ENCODE measurements around the gene FHOD3.

Gene FHOD3

DNA sequence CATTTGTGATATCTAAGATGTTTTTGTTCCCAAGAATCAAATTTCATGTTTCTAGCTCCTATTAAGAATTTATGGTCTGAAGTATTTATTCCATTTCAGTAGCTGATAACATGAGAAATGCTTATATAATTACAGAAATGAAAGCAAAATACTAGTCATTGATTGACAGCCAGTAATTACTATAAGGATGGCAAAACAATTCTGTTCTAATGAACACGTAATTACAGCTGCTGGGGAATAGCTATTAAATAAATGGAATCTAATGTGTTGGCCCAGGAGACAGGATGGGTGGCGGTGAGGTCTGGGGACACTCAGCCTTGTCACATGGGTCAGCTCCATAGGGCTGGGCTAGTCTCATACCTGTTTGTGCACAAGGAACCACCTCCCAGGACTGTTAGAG, 263.5 kb downstream of the FHOD3 start:
- no peak for DNase-seq

DNA sequence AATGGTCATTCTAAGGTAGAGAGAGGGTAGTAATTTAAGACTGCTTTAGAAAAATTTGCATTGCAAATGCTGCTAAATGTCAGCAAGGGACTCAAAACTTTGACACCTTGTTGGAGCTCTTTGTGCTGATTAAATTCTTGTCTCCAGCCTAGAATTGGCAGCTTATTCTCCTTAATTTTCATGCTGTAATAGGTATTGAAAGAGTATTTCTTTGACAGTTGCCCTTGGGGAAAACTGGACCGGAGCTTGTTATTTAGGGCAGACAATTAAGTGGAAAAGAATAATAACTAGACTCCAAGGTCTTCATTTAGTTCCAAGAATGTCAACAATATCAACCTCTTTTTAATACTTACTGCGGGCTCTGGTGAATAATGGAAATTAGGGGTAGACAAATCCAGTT, 267.3 kb downstream of the FHOD3 start:
- DNase-seq: no peak

DNA sequence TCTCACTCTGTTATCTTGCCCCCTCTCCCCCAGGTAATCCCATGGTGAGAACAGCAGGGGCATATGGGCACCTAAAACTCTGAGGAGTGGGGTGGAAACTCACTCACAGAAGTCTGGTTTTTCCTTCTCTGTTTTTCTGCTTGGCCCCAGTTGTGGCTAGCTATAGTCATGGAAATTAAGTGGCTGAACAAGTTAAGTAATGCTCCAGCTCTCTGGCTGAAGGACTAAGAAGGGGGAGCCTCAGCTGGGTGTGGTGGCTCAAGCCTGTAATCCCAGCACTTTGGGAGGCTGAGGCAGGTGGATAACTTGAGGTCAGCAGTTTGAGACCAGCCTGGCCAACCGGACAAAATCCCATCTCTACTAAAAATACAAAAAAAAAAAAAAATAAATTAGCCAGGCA, 270.3 kb downstream of the FHOD3 start:
- no peak for DNase-seq

DNA sequence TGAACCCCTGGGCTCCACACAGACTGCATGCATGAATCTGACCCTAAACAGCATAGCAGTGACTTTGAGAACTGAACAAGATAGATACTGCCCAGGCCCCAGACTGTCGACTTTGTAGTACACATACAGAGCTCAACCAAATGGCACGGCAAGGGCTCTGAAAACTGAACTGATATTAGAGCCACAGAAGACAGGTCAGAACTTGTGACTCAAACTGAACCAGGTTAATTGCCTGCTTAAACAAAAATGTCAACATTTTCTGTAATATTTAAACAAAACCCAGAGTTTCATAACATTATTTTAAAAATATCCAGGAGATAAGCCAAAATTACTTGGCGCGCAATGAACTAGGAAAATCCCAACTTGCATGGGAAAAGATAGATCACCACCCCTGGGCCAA, 271.0 kb downstream of the FHOD3 start:
- no peak for DNase-seq

DNA sequence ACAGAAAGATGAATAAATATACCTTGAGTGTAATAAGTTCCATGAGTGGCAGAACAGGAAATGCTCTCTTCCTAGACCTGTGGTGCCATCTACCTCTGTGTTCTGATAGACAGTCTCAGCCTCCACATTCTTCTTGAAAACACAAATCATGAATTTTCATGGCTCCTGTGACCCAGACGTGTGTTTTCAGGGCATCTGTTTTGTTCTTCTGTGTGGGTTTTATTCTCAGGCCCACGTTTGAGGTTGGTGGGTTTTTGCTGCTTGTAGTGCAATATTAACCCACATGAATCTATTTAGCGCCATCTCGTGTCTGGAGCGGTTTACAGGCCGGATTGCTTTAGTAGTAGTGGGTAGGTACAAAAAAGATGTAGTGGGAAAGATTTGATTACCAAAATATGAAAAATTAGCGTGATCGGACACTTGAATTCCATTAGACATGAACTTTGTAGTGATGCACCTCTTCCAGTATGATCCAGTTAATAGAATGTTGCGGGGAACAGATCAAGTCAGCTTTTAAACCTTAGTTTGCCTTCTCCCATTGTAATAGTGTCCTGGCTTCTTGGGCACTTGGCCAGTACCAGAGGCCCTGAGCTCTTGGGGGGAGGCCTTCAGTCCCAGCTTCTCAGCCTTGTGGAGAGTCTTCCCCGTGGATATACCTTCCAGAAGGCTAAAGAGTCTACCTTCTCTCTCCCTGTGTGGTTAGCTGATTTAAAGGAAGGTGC, 274.8 kb downstream of the FHOD3 start:
- DNase-seq: peak; percentile 58

DNA sequence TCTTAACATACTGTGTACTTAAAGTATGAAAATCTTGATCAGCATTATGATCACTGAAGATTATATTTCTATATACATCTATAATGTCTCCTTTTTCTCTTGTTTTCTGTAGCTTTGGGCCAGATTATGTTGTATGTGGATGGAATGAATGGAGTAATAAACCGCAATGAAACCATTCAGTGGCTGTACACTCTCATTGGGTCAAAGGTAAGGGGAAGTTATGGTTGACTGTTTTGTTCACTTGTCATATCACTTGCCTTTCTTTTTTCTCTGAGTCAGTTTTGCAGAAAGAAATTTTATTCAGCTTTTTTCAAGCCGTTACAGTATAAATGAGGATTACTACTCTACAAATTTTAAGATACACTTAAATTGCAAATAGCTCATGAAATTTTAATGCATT, 278.8 kb downstream of the FHOD3 start:
- DNase-seq: no peak

DNA sequence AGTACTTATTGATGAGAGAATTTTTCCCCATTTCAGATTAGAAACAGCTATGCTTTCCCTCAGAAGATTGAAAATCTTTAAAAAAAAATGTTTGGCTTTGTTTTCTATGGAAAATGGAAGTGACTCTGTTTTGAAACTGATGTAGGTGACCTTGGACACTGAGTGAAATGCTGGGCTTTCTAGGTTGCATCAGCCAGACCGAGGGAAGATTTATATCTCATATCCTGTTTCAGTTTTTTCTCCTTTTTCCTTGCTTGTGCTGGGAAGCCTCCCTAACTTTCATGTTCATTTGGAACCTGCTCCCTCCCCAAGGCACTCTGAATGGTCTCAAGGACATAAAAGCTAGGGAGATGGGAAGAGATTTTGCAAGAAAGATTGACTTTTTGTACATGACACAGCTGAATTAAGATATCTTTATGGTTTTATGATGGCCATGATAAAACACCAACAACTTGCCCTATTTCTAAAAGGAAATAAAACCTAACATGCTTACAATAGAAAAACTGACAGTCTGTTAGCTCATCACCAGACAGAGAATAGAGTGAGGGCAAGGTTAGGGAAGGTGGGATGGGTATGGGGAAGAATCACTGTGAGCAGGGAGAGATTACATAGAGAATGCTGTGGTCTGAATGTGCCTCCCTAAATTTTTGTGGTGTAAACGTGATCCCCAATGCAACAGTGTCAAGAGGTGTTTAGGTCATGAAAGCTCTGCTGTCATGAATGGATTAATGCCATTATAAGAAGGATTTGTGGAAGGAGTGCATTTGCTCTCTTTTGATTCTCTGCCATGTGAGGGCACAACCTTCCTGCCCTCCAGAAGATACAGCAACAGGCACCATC, 281.6 kb downstream of the FHOD3 start:
- DNase-seq: no peak

DNA sequence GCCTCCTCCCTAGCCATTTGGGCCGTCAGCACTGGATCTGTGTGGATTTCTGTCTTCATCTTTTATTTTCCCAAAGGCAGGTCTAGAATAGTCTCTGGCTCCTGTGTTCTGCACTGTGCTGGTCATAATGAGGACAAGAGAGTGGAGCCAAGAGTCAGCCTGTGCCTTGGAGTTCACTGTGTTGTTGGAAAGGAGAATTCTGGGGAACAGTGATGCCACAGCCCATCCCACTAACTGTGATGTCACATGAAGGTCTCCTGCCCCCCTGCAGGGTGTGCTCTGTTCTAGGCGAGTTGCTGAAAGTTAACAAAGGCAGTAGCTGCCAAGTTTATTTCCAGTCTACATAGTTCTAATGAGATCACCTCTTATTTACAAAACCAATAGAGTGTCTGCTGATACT, 282.8 kb downstream of the FHOD3 start:
- no peak for DNase-seq

DNA sequence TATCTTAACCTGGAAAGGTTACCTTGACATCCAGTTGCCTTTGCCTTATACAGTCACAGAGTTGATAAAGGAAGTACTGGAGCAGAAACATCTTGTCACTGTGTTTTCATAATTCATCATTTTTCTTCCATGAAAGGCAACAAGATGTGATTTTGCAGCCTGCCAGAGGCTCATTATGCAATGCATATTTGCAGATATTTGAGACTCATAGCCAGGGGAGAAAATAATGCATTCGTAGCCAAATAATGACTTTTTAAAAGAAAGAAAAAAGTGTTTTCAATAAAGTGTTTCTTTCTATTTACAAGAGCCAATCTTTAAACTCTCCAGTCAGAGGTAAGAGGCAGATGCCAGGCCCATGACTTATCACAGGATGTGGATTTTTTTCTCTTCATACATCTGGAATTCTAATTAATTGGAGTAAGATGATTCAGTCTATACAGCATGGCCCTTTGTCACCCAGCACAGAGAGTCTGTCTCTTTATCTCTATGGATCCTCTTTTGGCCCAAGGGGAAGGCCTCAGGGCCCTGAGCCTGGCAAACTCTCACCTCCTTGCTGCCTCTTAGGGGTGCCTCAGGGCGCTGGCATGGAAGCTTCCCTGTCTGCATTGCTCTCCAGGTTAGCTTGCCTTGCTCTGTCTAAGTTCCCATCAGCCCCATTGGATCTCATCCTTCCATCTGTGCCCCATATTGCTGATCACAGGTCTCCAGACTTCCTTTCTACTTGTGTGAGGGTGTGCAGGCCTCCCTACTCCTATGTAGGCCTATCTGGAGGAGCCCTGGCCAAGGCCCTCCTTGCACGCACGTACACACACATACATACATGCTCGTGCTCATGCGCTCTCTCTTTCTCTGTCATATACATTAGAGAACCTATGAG, 283.6 kb downstream of the FHOD3 start:
- no peak for DNase-seq

DNA sequence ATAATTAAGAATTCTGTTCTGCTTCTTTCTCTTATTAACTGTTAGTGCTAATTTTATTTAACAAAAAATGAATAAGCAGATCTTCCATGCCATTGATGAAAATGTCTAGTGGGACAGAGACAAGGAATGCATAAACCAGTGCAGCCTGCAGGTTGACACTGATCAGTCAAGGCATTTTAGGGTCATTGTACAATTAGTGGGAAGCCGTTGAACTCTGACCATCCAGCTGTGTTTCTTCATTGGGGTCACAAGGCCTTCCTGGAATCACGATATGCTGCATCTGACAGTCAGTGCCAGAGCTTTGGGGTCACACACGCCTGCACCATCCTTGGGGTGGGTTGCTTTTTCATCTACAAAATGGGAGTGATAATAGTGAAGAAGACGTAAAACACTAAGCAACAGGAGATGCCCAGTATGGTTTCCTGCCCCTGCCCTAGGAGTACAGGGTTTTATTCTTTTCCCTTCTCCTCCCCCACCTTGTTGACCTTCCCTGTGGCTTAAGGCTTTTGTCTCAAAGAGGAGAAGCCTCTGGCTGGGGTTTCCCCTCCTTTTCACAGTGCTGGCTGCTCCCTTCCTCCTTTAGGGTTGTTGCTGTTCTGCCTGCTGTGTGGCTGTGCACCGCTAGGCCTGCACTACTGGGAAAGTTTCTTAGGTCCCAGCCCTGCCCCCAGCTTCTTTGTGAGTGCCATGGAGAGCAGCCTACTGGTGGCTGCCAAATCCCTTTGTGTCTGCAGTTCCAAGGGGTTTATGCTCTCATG, 285.7 kb downstream of the FHOD3 start:
- no peak for DNase-seq

DNA sequence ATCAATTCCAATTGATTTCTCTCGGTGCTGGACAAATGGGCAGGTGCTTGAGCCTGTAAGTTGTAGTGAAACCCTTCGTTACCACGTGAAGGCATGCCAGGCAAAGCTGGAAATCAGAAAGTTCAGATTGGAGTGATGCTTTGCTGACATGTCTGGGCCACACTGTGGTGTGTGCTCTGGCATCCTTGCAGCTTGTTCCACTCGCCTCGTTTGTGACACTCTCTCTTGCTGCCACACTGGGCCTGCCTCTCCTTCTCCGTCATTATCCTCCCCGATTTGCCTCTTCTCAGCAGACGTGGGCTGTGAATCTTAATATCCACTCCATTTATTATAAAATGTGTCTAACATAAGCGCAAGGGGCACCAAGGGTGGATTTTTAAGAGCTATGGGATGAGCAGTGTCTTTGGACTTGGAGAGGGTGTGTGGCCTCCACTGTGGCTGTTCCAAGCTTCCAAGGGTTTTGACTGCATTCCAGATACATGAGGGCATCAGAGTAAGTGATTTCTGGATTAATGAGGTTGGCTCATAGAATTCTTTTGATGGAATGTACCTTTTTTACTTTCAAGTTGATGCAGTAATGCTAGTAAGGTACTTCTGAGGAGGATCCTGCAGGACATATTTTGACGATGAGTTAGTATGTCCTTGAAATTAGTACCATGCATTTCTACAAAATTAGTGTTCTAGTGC, 292.5 kb downstream of the FHOD3 start:
- no peak for DNase-seq

DNA sequence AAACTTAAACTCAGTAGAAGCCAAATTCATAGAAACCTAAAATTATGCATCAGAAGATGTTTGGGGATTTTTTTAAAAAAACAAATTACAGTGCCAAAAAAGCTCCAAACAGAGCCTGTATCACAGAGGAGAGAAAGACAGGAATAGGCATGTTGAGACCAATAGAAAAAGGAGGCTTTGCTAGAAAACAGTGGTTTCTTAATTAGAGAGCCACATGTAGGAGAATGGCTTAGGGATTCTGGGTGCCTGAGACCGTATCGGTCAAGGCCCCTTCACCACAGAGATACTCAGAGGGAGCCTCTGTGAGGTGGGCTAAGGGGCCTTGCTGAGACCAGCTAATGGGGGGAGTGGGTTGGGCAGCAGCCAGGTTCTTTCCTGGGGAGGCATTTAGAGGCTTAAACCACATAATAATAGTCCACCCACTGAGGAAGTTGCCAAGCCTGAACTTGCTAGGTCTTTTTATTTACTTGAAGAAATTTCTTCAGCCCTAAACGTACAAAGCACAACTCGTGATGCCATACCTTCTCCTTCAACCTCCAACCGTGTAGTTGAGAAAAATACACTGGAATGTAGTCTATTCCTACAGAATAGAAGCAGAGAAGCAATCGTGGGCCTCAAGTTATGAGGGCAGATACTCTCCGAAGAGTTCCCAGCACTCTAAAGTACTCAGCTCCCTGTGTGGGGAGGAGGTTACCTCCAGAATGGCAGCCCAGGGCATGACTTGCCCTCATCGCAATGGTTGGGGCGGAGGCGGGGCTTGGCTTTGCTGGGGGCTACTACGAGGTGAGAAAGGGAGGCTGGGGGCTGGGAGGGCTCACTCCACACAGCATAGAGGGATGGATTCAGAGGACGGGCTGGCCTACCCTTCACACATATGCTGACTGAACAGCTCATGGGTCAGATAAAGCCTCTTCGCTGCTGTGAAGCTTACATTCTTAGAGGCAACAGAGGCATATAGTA, 293.4 kb downstream of the FHOD3 start:
- DNase-seq: no peak

DNA sequence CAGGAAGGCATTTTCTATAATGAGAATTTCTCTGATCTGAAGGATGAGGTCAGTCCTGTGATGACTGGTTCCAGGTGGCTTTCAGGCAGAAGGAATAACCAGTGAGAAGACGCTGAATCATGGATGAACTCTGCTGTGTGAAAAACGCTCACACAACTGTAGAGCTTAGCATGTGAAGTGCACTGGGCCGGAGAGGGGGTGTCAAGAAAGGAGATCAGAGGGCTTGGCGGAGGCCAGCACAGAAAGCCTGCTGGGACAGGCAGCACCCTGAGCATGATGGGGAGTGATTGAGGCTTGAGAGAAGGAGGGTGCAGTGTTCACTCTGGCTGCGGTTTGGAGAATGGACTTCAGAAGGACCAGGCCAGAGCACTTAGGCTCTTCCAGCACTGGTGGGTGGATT, 294.8 kb downstream of the FHOD3 start:
- DNase-seq: no peak

DNA sequence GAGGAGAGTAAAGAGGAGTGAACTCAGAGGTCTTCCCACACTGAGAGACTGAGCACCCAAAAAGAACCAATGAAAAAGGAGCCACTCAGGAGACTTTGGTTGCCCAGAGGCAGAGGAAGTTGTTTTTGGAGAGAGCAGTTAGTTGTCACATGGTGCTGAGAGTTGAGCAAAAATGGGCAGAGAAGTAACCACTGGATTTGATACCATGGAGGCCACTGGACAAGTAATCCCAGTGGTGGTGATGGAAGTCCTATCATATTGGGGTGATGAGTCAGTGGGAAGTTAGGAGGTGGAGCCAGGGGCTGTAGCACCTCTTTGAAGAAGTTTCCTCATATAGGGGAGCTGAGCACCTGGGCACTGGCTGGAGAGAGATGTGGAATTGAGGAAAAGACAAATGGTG, 295.5 kb downstream of the FHOD3 start:
- DNase-seq: no peak

DNA sequence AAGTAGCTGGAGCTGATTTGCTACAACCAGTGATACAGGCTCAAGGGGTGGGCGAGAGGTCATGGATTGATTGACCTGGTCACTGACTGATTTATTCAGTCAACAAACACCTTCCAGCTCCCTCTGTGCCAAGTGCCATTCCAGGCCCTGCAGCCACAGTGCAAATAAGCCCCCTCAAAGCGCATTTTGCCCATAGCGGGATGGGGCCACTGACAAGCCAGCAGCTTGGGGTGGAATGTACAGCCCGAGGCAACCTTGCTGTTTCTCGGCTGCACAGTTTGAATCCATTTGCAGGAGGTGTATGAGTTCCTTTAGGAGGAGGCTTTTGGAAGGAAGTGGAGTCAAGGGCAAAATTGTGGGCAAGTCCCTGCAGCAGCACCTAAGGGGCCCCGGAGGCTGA, 296.1 kb downstream of the FHOD3 start:
- DNase-seq: no peak

DNA sequence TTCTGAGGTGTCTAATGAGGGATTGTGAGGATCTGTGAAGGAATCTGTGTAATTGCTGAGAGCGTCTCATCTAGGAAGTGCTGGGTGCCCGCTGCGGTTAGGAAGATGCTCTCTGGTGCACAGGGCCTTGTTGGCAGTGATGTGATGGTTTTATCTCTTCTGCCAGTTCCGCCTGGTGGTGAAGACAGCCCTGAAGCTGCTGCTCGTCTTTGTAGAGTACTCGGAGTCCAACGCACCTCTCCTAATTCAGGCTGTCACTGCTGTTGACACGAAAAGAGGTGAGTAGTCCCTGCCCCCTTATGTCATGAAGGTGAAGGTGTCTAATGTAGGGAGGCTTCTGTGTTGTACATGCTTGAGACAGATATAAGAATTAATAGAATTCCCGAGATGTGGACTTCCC, 297.1 kb downstream of the FHOD3 start:
- no peak for DNase-seq

DNA sequence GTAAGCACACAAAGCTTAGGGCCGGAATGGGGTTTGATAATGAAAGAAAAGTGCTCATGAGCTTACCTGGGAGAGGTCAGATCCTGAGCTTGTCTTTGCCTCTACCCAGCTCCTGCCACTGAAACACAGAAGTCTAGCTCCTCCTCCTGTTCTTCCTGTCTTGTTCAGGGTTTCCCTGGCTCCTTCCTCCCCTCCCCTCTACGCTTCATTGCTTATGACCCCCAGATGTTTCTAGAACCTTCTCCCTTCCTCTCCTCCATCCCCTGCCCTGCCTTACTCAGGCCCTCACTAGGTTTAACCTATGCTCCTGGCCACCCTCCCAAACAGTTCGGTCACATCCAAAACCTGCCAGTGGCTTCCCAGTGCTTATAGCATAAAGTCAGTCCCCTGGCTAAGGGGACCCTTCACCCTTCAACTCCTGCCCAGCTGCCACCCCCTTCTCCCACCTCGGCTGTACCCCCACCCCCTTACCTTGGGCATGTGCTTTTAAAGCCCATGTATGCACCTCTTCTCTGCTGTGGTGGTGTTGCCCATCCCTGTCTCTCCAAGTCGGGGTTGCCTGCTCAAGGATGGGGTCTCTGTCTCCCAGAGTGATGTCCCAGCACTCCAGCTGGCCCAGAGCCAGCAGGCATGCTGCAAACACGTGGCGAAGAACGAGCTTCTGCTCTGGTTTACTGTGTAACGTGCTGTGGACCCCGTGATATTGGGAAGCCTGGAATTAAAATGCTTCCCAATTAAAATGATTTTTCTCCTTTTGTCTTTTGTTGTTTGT, 297.7 kb downstream of the FHOD3 start:
- no peak for DNase-seq

DNA sequence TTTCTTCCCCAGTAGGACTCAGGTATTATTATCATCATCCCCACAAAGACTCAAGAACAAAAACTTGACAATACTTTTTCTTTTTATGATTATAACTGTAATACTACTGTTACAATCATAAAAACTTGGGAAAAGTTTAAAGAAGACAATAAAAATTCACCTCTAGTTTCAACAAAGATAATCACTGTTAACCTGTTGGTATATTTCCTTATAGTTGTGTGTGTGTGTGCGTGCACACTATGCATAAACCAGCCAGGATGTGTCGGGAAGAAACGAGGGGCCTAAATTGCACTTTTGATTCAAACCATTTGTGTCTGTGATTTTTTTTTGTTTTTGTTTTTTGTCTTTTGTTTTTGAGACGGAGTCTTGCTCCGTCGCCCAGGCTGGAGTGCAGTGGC, 298.3 kb downstream of the FHOD3 start:
- no peak for DNase-seq

DNA sequence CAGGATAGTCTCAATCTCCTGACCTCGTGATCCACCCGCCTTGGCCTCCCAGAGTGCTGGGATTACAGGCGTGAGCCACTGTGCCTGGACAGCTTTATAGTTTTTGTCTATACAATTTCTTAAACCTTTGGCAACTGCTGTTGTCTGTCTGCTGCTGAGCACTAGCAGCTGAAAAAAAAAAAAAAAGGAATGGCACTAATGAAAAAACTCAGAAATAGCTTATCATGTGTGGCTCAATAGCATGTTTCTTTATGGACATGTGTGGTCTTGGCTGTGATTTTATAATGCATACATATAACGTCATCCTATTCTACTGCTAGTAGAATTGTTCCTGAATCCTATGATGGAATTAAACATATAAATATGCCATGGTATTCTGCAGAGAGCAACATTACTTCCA, 300.1 kb downstream of the FHOD3 start:
- no peak for DNase-seq

DNA sequence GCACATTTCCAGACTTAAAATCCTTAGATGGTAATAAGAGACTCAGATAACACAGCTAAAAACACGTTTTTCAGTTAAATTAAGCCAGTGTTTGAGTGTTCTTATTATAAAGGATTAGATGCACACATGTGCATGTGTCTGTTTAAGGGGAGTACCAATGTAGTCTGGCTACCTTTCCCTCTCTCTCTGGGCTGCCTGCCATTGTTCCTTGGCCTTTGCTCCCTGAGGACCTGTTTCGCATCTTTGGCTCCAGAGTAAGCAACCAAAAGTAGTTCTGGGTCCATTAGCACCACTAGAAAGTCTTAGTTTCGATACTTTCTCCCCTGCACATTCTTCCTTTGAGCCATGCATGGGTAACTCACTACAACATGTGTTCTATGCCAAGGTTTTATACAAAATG, 303.0 kb downstream of the FHOD3 start:
- DNase-seq: no peak
